Stimulated activated CD8-positive, alpha-beta memory T cell treated with anti-CD3 and anti-CD28 coated beads, Interleukin-4, amount 100 ng/mL, for 24 hours (primary cell): ENCODE measurements around the gene MYO5A.
A peak's percentile ranks its signal among the peaks of the same experiment; 100 is the strongest.
"Not testable (repeated sequence)": the region's sequence is repeated elsewhere in the genome, so short reads cannot be mapped to it uniquely, and the experiment has no call there.

Experiments used
- DNase-seq: peaks from one replicate; pipeline ENCODE4 v3.0.0-alpha.2; 2020; ENCODE audit warnings: low read depth

The MYO5A gene

GRCh38 chr15:52288986-52289385 is 239.7 kb downstream of the MYO5A start:
- no peak for DNase-seq

DNA sequence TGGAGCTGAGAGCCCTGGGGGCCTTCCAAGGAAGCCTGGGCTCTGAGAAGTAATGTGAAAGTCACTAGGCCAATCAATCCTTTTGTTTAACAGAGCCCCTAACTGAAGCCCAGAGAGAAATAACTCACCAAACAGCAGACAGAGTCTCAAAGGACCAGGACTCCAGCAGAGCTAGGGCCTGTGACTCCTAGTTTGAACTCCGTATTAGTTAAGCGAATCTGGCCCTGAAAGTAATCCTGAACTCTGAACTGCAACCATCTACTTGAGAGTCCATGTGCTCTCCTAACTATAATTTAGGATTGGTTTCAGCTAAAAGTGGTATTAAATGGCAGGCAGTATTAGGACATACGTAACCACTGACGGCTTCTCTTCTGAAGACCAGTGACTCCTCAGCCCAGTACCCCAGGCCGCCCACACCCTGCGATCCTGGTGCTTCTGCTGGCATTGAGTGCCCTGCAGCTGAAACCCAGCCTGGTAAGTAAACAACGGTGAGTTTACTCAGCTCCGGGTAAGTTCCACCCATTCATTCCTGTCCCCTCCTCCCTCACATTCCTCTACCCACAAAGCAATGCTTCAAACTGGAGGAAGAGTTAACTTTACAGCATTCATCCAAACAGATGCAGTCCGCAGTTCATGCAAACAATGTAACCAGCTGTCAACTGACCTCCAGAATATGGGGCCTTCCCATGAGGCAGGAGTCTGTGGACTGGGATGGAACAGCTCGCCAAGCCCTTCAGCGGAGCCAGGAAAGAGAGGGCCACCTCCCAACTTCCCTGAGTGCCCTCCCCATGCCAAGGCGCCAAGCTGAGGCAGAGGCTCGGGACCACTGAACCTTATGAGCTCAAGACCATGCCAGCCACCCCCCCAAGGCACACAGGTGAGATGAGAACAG is 240.4 kb downstream of the MYO5A start:
- no peak for DNase-seq

DNA sequence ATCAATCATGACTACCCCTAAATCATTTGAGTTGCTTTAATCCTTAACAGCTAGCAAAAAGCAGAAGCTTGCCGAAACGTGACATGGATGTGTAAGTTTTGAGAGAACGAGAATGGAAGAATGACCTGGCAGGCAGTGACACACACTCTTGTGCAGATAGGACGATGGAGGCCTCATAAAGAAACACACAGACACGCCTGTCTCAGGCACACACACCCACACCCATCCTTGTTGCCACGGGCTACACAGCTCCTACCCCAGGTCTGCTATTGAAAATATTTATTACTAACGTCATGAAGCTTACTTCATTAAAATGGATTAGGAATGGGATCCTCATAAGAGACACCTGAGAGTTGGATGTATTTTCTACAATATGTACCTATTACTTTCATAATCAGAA is 241.6 kb downstream of the MYO5A start:
- no peak for DNase-seq

DNA sequence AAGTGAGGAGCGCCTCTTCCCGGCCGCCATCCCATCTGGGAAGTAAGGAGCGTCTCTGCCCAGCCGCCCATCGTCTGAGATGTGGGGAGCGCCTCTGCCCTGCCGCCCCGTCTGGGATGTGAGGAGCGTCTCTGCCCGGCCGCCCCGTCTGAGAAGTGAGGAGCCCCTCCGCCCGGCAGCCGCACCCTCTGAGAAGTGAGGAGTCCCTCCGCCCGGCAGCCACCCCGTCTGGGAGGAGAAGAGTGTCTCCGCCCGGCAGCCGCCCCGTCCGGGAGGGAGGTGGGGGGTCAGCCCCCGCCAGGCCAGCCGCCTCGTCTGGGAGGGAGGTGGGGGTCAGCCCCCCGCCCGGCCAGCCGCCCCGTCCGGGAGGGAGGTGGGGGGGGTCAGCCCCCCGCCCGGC is 242.7 kb downstream of the MYO5A start:
- not testable (repeated sequence) for DNase-seq

GRCh38 chr15:52284164-52284563 is 244.5 kb downstream of the MYO5A start:
- DNase-seq, result no peak

DNA sequence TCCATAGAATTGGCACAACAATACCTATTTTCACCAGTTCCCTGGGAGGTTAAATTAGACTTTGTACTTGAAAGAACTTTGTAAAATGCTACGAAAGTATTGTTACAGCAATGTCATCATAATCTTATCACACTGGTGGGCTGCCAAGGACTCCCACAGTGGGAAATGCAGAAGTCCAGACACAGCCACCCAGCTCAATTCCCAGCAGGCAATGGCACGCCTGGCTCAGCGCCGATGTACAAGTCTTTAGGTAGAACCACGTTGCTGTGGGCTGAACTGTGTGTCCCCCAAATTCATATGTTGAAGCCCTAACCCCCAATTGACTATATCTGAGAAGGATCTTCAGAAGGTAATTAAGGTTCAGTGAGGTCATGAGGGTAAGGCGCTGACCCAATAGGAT is 245.4 kb downstream of the MYO5A start:
- no peak for DNase-seq

DNA sequence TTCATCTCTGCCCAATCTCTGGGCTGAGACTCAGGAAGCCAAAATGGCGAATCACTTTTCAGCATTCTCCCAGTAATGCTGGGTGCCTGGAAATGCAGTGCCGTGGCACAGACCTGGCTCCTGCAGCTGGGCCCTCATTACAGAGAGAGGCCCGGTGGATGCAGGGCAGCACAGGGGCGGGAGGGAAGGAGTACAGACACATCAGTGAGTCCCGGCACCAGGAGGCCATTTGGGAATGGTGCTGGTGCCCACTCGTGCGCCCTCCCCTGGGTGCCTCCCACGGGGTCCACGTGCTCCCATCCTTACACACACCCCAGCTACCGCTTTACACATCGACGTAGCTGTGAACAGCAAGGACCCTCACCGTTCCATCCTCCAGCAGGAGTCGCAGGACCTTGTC is 246.3 kb downstream of the MYO5A start:
- no peak for DNase-seq

DNA sequence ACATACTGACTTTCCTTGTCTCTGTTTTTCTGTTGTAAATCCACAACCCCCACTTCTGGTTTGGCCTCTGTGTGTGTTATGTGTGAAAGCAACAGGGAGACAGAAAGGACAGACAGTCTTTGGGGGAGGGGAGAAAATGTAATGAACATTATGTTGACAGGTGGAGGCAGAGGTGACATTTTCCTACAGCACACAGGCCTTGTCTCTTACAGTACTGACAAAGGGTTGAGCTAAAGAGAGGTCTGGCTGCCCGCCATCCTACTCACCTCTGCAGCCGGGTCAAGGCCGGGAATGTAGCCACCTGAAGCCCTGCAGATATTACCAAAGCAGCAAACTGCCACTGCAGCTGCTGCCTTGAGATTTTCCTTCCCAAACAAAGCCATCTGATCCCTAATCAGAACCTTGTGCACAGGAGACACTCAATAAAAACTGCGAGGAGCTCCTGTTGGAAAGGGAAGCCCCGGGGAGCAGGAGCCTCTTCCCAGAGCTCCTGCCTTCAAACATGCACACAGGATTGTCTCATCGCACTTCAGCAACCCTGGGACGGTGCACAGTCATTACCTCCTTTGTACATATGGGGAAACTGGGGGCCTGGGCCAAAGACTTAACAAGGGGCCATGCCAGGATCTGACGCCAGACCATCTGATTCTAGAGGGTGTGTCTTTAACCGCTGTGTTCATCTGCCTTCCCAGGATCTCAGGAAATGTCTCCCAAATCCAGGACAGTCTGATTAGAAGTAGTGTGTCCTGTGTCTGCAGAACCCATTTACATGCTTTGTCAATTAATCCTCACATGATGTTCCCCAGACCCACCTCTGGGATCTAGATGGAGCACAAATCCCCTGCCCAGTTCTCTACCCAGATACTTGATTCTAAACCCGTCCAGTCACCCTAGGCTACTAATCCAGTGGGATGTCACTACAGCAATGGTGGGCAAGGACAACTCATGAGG is 247.3 kb downstream of the MYO5A start:
- DNase-seq, result no peak

- no peak for DNase-seq
Observed at GRCh38 chr15:52280326-52281084, 248.2 kb downstream of the MYO5A start.

GRCh38 chr15:52278636-52279367 is 249.9 kb downstream of the MYO5A start:
- no peak for DNase-seq

GRCh38 chr15:52278135-52278534 is 250.5 kb downstream of the MYO5A start:
- DNase-seq, result no peak

DNA sequence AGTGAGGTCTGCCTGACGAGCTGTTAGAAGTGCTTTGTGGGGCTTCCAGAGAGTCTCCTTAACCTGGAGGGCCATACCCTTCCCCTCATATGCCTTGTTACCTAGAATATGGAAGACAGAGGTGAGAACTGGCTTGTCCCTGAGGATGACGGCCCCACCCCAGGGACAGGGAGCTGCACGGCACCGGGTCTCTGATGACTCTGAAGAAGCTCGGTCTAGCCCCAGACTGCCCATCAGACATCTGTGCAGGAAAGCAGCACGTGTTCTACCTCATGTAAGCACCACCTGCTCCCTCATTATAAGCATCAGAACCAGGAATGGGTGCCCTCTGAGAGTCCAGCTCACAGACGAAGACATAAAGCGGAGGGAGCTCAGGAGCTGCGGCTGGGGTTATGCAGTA is 251.1 kb downstream of the MYO5A start:
- DNase-seq, result no peak

DNA sequence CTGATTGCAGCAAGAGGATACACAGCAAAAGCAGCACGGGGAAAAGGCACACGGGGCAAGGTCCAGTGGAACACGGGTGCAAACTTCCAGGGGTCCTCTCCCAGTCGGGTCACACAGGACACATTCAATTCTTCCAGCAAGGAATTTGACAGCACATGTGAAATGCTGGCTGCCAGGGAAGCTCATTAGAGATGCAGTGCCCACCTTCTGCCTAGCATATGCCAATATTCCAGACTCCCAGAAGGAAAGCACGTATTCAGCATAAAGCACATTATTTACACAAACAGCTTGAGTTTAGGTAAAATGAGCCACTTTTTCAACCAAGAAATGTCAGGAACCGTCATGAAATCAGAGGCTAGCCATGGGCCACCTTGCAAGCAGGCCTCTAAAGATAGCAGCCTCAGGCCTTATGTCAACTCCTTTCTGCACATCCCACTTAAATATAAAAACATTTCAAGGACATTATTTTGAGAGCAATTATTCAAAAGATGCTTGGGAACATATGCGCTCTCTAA is 252.4 kb downstream of the MYO5A start:
- DNase-seq, result no peak

GRCh38 chr15:52263563-52264282 is 265.0 kb downstream of the MYO5A start:
- DNase-seq, result no peak

- no peak for DNase-seq
Observed at GRCh38 chr15:52262364-52262763, 266.3 kb downstream of the MYO5A start.

DNA sequence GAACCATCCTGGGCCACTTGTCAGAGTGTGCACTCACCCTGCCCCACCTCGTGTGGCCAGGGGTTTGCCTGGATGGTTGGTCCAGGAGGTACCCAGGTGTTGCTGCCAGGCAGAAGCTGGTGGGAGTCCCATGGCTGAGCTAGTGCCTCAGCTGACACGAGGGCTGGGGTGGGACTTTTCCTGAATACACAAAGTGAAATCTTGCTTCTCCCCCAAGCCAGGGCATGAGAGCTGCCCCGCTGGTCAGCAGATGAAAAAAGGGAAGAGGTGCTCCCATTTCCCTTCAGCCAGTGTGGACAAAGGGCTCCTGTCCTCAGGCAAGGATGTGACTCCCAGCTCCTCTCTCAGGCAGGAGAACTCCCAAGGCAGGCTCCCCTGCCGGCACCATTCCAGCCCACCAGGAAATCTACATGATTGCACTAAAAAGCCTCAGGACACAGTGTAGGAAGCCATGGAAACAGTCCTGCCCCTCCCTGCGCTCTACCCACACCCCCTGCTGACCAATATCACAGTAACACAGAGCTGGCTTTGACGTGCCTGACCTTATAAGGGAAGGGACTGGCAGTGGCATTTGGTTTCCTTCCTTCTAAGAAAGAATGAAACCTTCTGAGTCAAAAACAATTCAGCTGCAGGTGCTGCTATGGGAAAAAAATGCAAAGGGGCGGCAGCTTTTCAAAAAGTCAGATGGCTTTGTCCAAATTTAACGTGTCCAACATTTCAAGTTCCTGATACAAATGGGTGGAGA is 267.0 kb downstream of the MYO5A start:
- DNase-seq, result peak; percentile 34

DNA sequence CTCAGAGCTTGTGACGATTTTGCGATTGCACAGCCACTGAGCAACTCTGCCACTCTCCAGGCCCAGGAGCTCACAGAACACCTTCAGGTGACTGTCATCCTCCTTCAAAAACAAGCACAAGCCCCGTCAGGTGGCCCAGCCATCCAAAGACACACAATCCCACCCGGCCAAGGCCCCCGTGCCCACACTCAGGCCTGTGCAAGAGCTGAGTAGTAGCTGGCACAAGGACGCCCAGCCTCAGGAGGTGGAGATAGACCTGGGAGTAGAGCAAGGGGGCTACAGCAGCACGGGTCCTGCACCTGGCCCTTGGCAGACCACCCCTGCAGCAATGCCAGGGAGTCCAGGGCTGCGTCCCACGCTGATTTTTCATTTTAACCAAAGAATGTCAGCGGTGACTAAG is 267.7 kb downstream of the MYO5A start:
- DNase-seq, result no peak

DNA sequence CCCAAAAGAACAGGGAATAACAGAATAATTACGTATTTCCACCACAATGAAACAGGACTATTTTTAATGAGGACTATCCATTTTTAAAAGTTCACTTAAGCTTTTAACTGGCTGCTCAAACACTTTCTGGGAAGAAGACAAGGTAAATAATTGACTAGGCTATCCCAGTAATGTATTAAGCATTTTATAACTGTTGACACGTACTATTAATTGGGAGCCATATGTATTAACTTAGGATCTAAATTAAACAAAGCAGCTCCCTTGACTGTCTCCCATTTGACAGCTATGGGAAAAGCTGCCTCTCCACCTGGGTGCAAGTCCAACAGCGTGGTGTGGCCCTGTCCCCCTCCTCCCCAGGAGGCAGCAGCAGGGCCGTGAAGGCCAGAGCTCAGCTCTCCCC is 269.2 kb downstream of the MYO5A start:
- DNase-seq, result no peak

DNA sequence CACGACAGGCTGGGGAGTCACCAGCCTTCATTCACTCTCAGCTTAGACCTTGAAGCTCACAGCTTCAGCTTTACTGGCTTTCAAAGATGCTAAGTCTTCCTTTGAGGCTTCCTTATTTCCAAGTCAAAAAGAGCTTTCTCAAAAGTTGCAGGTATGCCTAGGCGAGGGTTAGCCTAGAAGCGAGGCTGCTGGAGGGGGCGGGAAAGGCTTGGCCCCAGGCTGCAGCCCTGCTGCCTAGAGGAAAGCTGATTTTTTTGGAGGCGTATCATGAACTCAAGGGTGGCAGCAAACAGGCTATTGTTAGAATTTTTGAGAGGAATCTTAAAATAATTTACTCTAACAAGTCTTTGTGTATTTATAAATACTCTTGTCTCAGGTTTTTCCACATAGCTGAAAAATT is 270.2 kb downstream of the MYO5A start:
- no peak for DNase-seq

DNA sequence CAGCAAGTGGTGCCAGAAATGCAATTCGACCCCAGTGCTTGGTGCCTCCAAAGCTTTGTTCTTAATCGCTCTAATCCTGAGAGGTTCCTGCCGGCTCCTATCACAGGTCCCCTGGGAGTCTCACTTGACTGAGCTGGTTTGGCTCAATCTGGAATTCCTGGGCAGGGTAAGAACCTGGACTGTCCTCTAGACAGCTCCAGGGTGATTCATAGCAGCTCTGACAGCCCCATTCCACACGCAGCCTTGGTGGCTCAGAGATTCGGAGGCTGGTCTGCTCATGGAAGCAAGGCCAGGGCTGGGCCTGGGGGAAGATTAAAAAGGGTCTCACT is 271.0 kb downstream of the MYO5A start:
- DNase-seq, result no peak
